Measurements from ENCODE around the gene PARP11. TPM values are rescaled to one million over a fixed set of nuclear protein-coding genes. Genes with fewer than 3 reads are reported as not detected.

Gene PARP11
- polyA plus RNA-seq, 3 donors from 2014 or later, result 5.4 to 9.5 (median 8.5) TPM

GRCh38 chr12:3897371-3897971 is 24.3 kb upstream of the PARP11 start:
- no peaks in the 10 kb centered on the region for H3K9me3 Mint-ChIP-seq
- DNase-seq, result no peak
- no peak overlapping the region for H3K27ac Mint-ChIP-seq
- peaks cover 0 to 4% (median 2%) of the 10 kb centered on the region in 3 donors for H3K27me3 Mint-ChIP-seq (ENCODE audit: low read depth in 3 of 3)
- peaks cover 11 to 15% of the 10 kb centered on the region in 2 donors for H3K4me1 Mint-ChIP-seq
- H3K4me3 Mint-ChIP-seq, result peak overlapping the region in 1 of 5 donors; percentile 12
- no peaks in the 10 kb centered on the region for H3K36me3 Mint-ChIP-seq

- H3K4me3 Mint-ChIP-seq, result peak overlapping the region in 1 of 5 donors; percentile 12
- no peaks in the 10 kb centered on the region for H3K36me3 Mint-ChIP-seq
- no peaks in the 10 kb centered on the region for H3K9me3 Mint-ChIP-seq
- no peak overlapping the region for H3K27ac Mint-ChIP-seq
- DNase-seq, result no peak
- H3K27me3 Mint-ChIP-seq (ENCODE audit: low read depth in 3 of 3), result peaks cover 0 to 4% (median 1%) of the 10 kb centered on the region in 3 donors
- H3K4me1 Mint-ChIP-seq, result peaks cover 11 to 15% of the 10 kb centered on the region in 2 donors
Measured at GRCh38 chr12:3896801-3897351, 23.7 kb upstream of the PARP11 start.

- Mint-ChIP-seq H3K27ac (no peak overlapping the region), H3K4me1 (peaks cover 11 to 15% of the 10 kb centered on the region in 2 donors), H3K36me3 (no peaks in the 10 kb centered on the region), H3K9me3 (no peaks in the 10 kb centered on the region), H3K27me3 (ENCODE audit: low read depth in 3 of 3) (peaks cover 0 to 4% (median 0%) of the 10 kb centered on the region in 3 donors), H3K4me3 (no peak overlapping the region)
- no peak for DNase-seq
Measured at GRCh38 chr12:3896356-3896755, 23.2 kb upstream of the PARP11 start.

- no peak for DNase-seq
- peaks cover 9 to 11% of the 10 kb centered on the region in 2 donors for H3K4me1 Mint-ChIP-seq
- H3K4me3 Mint-ChIP-seq, result no peak overlapping the region
Measured at GRCh38 chr12:3892631-3893030, 19.4 kb upstream of the PARP11 start.

GRCh38 chr12:3891201-3891600 is 18.0 kb upstream of the PARP11 start:
- DNase-seq, result no peak
- Mint-ChIP-seq H3K9me3 (no peaks in the 10 kb centered on the region), H3K36me3 (no peaks in the 10 kb centered on the region), H3K27ac (no peak overlapping the region), H3K4me3 (no peak overlapping the region), H3K27me3 (ENCODE audit: low read depth in 3 of 3) (peaks cover 0 to 7% (median 0%) of the 10 kb centered on the region in 3 donors), H3K4me1 (no peaks in the 10 kb centered on the region)

More at GRCh38 chr12:3892631-3893030, 19.4 kb upstream of the PARP11 start:
- no peaks in the 10 kb centered on the region for H3K9me3 Mint-ChIP-seq
- H3K27me3 Mint-ChIP-seq (ENCODE audit: low read depth in 3 of 3), result peaks cover 0 to 5% (median 0%) of the 10 kb centered on the region in 3 donors
- H3K36me3 Mint-ChIP-seq, result no peaks in the 10 kb centered on the region
- H3K27ac Mint-ChIP-seq, result no peak overlapping the region

GRCh38 chr12:3888659-3889058 is 15.5 kb upstream of the PARP11 start:
- Mint-ChIP-seq H3K27ac (no peak overlapping the region), H3K4me1 (peaks cover 4 to 8% of the 10 kb centered on the region in 2 donors), H3K27me3 (ENCODE audit: low read depth in 3 of 3) (peaks cover 0 to 12% (median 0%) of the 10 kb centered on the region in 3 donors), H3K4me3 (no peak overlapping the region), H3K9me3 (no peaks in the 10 kb centered on the region), H3K36me3 (no peaks in the 10 kb centered on the region)
- no peak for DNase-seq

GRCh38 chr12:3885277-3886094 is 12.3 kb upstream of the PARP11 start:
- DNase-seq, result peak; percentile 40 to 54 (median 48)
- no peaks in the 10 kb centered on the region for H3K9me3 Mint-ChIP-seq
- H3K36me3 Mint-ChIP-seq, result no peaks in the 10 kb centered on the region
- H3K27ac Mint-ChIP-seq, result peak overlapping the region in 1 of 6 donors; percentile 0
- peak overlapping the region in 3 of 5 donors; percentile 8 to 50 (median 19) for H3K4me3 Mint-ChIP-seq
- peaks cover 4 to 8% of the 10 kb centered on the region in 2 donors for H3K4me1 Mint-ChIP-seq
- H3K27me3 Mint-ChIP-seq (ENCODE audit: low read depth in 3 of 3), result peaks cover 0 to 12% (median 2%) of the 10 kb centered on the region in 3 donors

- H3K36me3 Mint-ChIP-seq, result no peaks in the 10 kb centered on the region
- peaks cover 4 to 8% of the 10 kb centered on the region in 2 donors for H3K4me1 Mint-ChIP-seq
- H3K27me3 Mint-ChIP-seq (ENCODE audit: low read depth in 3 of 3), result peaks cover 0 to 12% (median 2%) of the 10 kb centered on the region in 3 donors
- DNase-seq, result no peak
- no peak overlapping the region for H3K4me3 Mint-ChIP-seq
- no peak overlapping the region for H3K27ac Mint-ChIP-seq
- no peaks in the 10 kb centered on the region for H3K9me3 Mint-ChIP-seq
Measured at GRCh38 chr12:3884671-3885070, 11.5 kb upstream of the PARP11 start.

GRCh38 chr12:3882896-3883564 is 9.8 kb upstream of the PARP11 start:
- no peaks in the 10 kb centered on the region for H3K9me3 Mint-ChIP-seq
- no peak overlapping the region for H3K27ac Mint-ChIP-seq
- DNase-seq, result peak in 1 of 3 donors; percentile 10
- H3K27me3 Mint-ChIP-seq (ENCODE audit: low read depth in 3 of 3), result peaks cover 0 to 11% (median 5%) of the 10 kb centered on the region in 3 donors
- peaks cover 4 to 8% of the 10 kb centered on the region in 2 donors for H3K4me1 Mint-ChIP-seq
- H3K36me3 Mint-ChIP-seq, result no peaks in the 10 kb centered on the region
- H3K4me3 Mint-ChIP-seq, result no peak overlapping the region

GRCh38 chr12:3882406-3882805 is 9.2 kb upstream of the PARP11 start:
- no peak for DNase-seq
- H3K36me3 Mint-ChIP-seq, result no peaks in the 10 kb centered on the region
- peaks cover 4 to 8% of the 10 kb centered on the region in 2 donors for H3K4me1 Mint-ChIP-seq
- no peak overlapping the region for H3K4me3 Mint-ChIP-seq
- H3K27ac Mint-ChIP-seq, result no peak overlapping the region
- H3K27me3 Mint-ChIP-seq (ENCODE audit: low read depth in 3 of 3), result peaks cover 0 to 11% (median 5%) of the 10 kb centered on the region in 3 donors
- H3K9me3 Mint-ChIP-seq, result no peaks in the 10 kb centered on the region

GRCh38 chr12:3881281-3881950 is 8.2 kb upstream of the PARP11 start:
- Mint-ChIP-seq H3K36me3 (no peaks in the 10 kb centered on the region), H3K9me3 (no peaks in the 10 kb centered on the region), H3K4me1 (peaks cover 4 to 8% of the 10 kb centered on the region in 2 donors), H3K4me3 (no peak overlapping the region), H3K27ac (no peak overlapping the region), H3K27me3 (ENCODE audit: low read depth in 3 of 3) (peaks cover 0 to 9% (median 5%) of the 10 kb centered on the region in 3 donors)
- no peak for DNase-seq

- H3K4me3 Mint-ChIP-seq, result no peak overlapping the region
- peaks cover 0 to 8% (median 5%) of the 10 kb centered on the region in 3 donors for H3K27me3 Mint-ChIP-seq (ENCODE audit: low read depth in 3 of 3)
- no peak overlapping the region for H3K27ac Mint-ChIP-seq
- no peaks in the 10 kb centered on the region for H3K4me1 Mint-ChIP-seq
- no peaks in the 10 kb centered on the region for H3K36me3 Mint-ChIP-seq
- DNase-seq, result no peak
- no peaks in the 10 kb centered on the region for H3K9me3 Mint-ChIP-seq
Measured at GRCh38 chr12:3879846-3880245, 6.6 kb upstream of the PARP11 start.

GRCh38 chr12:3871356-3871755 is 1.8 kb downstream of the PARP11 start:
- Mint-ChIP-seq H3K27ac (peak overlapping the region; percentile 81 to 99 (median 98)), H3K36me3 (no peaks in the 10 kb centered on the region), H3K27me3 (ENCODE audit: low read depth in 3 of 3) (peaks cover 2 to 3% (median 3%) of the 10 kb centered on the region in 3 donors), H3K4me1 (peaks cover 53 to 61% of the 10 kb centered on the region in 2 donors), H3K4me3 (peak overlapping the region; percentile 51 to 98 (median 94)), H3K9me3 (peaks cover 0 to under 1% (median 0%) of the 10 kb centered on the region in 6 donors)
- DNase-seq, result no peak

Data from immature natural killer cell (primary cell).